HEK293 (cell line): ENCODE data around the gene TSPAN17.

Source experiments
- CTCF ChIA-PET: fragments of 350-600 bp; formaldehyde crosslinking; extraction: SDS; loops from one replicate; lab custom pipeline; 2021; ENCODE audit warnings: antibody characterized with exemption; lab: Yijun Ruan, JAX
- POLR2A ChIA-PET: fragments of 300-600 bp; formaldehyde crosslinking; extraction: SDS; loops from one replicate; lab custom pipeline; 2020; ENCODE audit warnings: antibody characterized with exemption, inconsistent platforms; lab: Yijun Ruan, JAX
- H3K27ac ChIP-seq: fragments of 200-500 bp; sonication (Bioruptor generic); 2 replicates; pipeline ENCODE4 v1.5.1; 2014; ENCODE audit warnings: low read depth, low read length, control low read depth, inconsistent platforms; ENCODE audit errors: extremely low read depth
- H3K36me3 ChIP-seq, 2 experiments: fragments of 200-500 bp in 1 of 2; sonication (Bioruptor generic) in 1 of 2; 1 replicate in 1 of 2; 2 replicates in 1 of 2; pipeline ENCODE4 v1.5.1; 2014 to 2017; ENCODE audit warnings: inconsistent platforms in 2 of 2, low read length in 2 of 2; ENCODE audit not compliant: control insufficient read depth in 2 of 2, insufficient read depth in 1 of 2
- H3K4me1 ChIP-seq: fragments of 200-500 bp; sonication (Bioruptor generic); 2 replicates; pipeline ENCODE4 v1.5.1; 2014; ENCODE audit warnings: mild to moderate bottlenecking, low read length, inconsistent platforms; ENCODE audit not compliant: control insufficient read depth, insufficient read depth
- H3K4me3 ChIP-seq: 2 replicates; pipeline ENCODE4 v1.5.1; 2011; ENCODE audit warnings: low read depth, mild to moderate bottlenecking, control low read depth, low read length, moderate library complexity
- H3K9me3 ChIP-seq: fragments of 200-500 bp; sonication (Bioruptor generic); 2 replicates; pipeline ENCODE4 v1.5.1; 2014; ENCODE audit warnings: low read depth, low read length, inconsistent platforms; ENCODE audit not compliant: control insufficient read depth, insufficient read depth
- GLI4 ChIP-seq: fragments of 450-650 bp; formaldehyde crosslinking; IDR thresholded peaks from 2 replicates; pipeline ENCODE4 v1.5.1; 2016; ENCODE audit warnings: missing biosample characterization, missing genetic modification characterization
- GLIS1 ChIP-seq: fragments of 450-650 bp; formaldehyde crosslinking; IDR thresholded peaks from 2 replicates; pipeline ENCODE4 v1.5.1; 2016; ENCODE audit warnings: missing biosample characterization, missing genetic modification characterization
- KLF16 ChIP-seq: fragments of 450-650 bp; formaldehyde crosslinking; IDR thresholded peaks from 2 replicates; pipeline ENCODE4 v1.5.1; 2017; ENCODE audit warnings: missing biosample characterization, missing genetic modification characterization
- MEIS1 ChIP-seq: sonication (generic); formaldehyde crosslinking; IDR thresholded peaks from 2 replicates; pipeline ENCODE4 v1.8.1; 2022; ENCODE audit warnings: missing genetic modification reagents, mild to moderate bottlenecking, borderline replicate concordance
- WT1 ChIP-seq: fragments of 450-650 bp; formaldehyde crosslinking; IDR thresholded peaks from 2 replicates; pipeline ENCODE4 v1.5.1; 2016; ENCODE audit warnings: missing biosample characterization, missing genetic modification characterization
- YY1 ChIP-seq: fragments of 450-650 bp; formaldehyde crosslinking; IDR thresholded peaks from 2 replicates; pipeline ENCODE4 v1.5.1; 2018; ENCODE audit warnings: missing biosample characterization, missing genetic modification characterization
- ZFP3 ChIP-seq: fragments of 450-650 bp; formaldehyde crosslinking; IDR thresholded peaks from 2 replicates; pipeline ENCODE4 v1.5.1; 2016; ENCODE audit warnings: low read depth, missing biosample characterization, missing genetic modification characterization
- ZNF138 ChIP-seq: fragments of 450-650 bp; formaldehyde crosslinking; IDR thresholded peaks from 2 replicates; pipeline ENCODE4 v1.5.1; 2016; ENCODE audit warnings: missing biosample characterization, missing genetic modification characterization, borderline replicate concordance
- ZNF146 ChIP-seq: fragments of 450-650 bp; formaldehyde crosslinking; IDR thresholded peaks from 2 replicates; pipeline ENCODE4 v1.5.1; 2016; ENCODE audit warnings: missing biosample characterization, missing genetic modification characterization
- ZNF155 ChIP-seq: fragments of 450-650 bp; formaldehyde crosslinking; IDR thresholded peaks from 2 replicates; pipeline ENCODE4 v1.5.1; 2016; ENCODE audit warnings: missing biosample characterization, missing genetic modification characterization
- ZNF274 ChIP-seq, 2 experiments: fragments of 200-500 bp in 1 of 2; fragments of 450-650 bp in 1 of 2; sonication (Bioruptor generic) in 1 of 2; formaldehyde crosslinking in 1 of 2; IDR thresholded peaks; 2 replicates each; pipeline versions ENCODE4 v1.5.1 to v1.6.1; 2014 to 2016; ENCODE audit warnings: borderline replicate concordance in 1 of 2, inconsistent platforms in 1 of 2, low read length in 1 of 2, missing biosample characterization in 1 of 2, missing genetic modification characterization in 1 of 2
- ZNF292 ChIP-seq: fragments of 450-650 bp; formaldehyde crosslinking; IDR thresholded peaks from 2 replicates; pipeline ENCODE4 v1.5.1; 2016; ENCODE audit warnings: low read depth, missing biosample characterization, missing genetic modification characterization, borderline replicate concordance
- ZNF423 ChIP-seq: fragments of 450-650 bp; formaldehyde crosslinking; IDR thresholded peaks from 2 replicates; pipeline ENCODE4 v1.5.1; 2016; ENCODE audit warnings: missing biosample characterization, missing genetic modification characterization
- ZNF571 ChIP-seq: fragments of 450-650 bp; formaldehyde crosslinking; IDR thresholded peaks from 2 replicates; pipeline ENCODE4 v1.5.0; 2017; ENCODE audit warnings: missing biosample characterization, missing genetic modification characterization
- ZNF585B ChIP-seq: fragments of 450-650 bp; formaldehyde crosslinking; IDR thresholded peaks from 2 replicates; pipeline ENCODE4 v1.5.1; 2016; ENCODE audit warnings: missing biosample characterization, missing genetic modification characterization
- ZNF624 ChIP-seq: fragments of 450-650 bp; formaldehyde crosslinking; IDR thresholded peaks from 2 replicates; pipeline ENCODE4 v1.5.1; 2017; ENCODE audit warnings: missing biosample characterization, missing genetic modification characterization
- ZNF677 ChIP-seq: fragments of 450-650 bp; IDR thresholded peaks from 2 replicates; pipeline ENCODE4 v1.5.0; 2018; ENCODE audit warnings: missing biosample characterization, mild to moderate bottlenecking, missing genetic modification characterization, moderate library complexity
- ZSCAN16 ChIP-seq: fragments of 450-650 bp; formaldehyde crosslinking; IDR thresholded peaks from 2 replicates; pipeline ENCODE4 v1.5.1; 2016; ENCODE audit warnings: missing biosample characterization, missing genetic modification characterization
- TF ChIP-seq, protein P1 (sequence below): fragments of 450-650 bp; formaldehyde crosslinking; IDR thresholded peaks from 2 replicates; pipeline ENCODE4 v1.5.1; 2016; ENCODE audit warnings: missing biosample characterization, missing genetic modification characterization, borderline replicate concordance
- TF ChIP-seq, protein P2 (sequence below): fragments of 450-650 bp; formaldehyde crosslinking; IDR thresholded peaks from 2 replicates; pipeline ENCODE4 v1.5.1; 2016; ENCODE audit warnings: missing biosample characterization, missing genetic modification characterization
- TF ChIP-seq, protein P3 (sequence below): fragments of 450-650 bp; formaldehyde crosslinking; IDR thresholded peaks from 2 replicates; pipeline ENCODE4 v1.5.1; 2016; ENCODE audit warnings: missing biosample characterization, missing genetic modification characterization
- TF ChIP-seq, protein P4 (sequence below): fragments of 450-650 bp; formaldehyde crosslinking; IDR thresholded peaks from 2 replicates; pipeline ENCODE4 v1.5.1; 2016; ENCODE audit warnings: missing biosample characterization, missing genetic modification characterization
- TF ChIP-seq, protein P5 (sequence below): fragments of 450-650 bp; formaldehyde crosslinking; IDR thresholded peaks from 2 replicates; pipeline ENCODE4 v1.5.1; 2016; ENCODE audit warnings: missing biosample characterization, missing genetic modification characterization

The TSPAN17 gene

DNA sequence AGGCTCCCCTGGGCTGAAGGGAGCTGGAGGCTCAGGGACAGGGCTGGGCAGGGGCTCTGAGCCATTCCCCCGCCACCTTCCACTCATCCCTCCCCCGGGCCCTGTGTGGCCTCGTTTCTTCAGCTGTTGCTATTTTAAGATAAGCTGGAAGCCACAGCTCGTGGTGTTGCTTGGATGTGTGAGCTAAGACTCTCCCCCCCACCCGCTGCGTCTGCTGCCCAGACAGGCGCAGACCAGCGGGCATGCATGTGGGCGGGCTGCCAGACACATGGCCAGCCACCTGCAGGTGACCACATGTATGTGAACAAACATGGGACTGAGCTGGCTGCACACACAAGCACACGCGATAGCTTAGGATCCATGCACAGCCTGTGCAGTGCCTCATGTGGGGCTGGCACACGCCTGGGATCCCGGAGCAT, 25.6 kb upstream of the TSPAN17 start:
- CTCF ChIA-PET, result interaction anchor here (0.6 to 2.2 kb wide), 4 partner anchors 9 to 177 kb away, joined by 3 to 10 read pairs (median 4); no protein-coding TSS in a partner anchor
- H3K4me1 ChIP-seq, result no peaks in the 10 kb centered on the region
- POLR2A ChIA-PET, result interaction anchor here (1.7 kb wide), 1 partner anchor 9 kb away, joined by 8 read pairs; the partner anchor contains the start of genes EIF4E1B and SNCB
- H3K36me3 ChIP-seq, result no peaks in the 10 kb centered on the region
- H3K4me3 ChIP-seq, result no peak overlapping the region
- H3K27ac ChIP-seq, result no peak overlapping the region
- no peaks in the 10 kb centered on the region for H3K9me3 ChIP-seq
- TF ChIP-seq GLIS1 (tag by site-specific recombination) (0 out of 2 replicates have a peak, but pooled peaks have one; percentile 16), ZNF155 (tag by site-specific recombination) (no peak), ZNF677 (tag by site-specific recombination) (no peak), ZSCAN16 (tag by site-specific recombination) (no peak), YY1 (tag by site-specific recombination) (no peak)
- TF ChIP-seq, protein P1, sequence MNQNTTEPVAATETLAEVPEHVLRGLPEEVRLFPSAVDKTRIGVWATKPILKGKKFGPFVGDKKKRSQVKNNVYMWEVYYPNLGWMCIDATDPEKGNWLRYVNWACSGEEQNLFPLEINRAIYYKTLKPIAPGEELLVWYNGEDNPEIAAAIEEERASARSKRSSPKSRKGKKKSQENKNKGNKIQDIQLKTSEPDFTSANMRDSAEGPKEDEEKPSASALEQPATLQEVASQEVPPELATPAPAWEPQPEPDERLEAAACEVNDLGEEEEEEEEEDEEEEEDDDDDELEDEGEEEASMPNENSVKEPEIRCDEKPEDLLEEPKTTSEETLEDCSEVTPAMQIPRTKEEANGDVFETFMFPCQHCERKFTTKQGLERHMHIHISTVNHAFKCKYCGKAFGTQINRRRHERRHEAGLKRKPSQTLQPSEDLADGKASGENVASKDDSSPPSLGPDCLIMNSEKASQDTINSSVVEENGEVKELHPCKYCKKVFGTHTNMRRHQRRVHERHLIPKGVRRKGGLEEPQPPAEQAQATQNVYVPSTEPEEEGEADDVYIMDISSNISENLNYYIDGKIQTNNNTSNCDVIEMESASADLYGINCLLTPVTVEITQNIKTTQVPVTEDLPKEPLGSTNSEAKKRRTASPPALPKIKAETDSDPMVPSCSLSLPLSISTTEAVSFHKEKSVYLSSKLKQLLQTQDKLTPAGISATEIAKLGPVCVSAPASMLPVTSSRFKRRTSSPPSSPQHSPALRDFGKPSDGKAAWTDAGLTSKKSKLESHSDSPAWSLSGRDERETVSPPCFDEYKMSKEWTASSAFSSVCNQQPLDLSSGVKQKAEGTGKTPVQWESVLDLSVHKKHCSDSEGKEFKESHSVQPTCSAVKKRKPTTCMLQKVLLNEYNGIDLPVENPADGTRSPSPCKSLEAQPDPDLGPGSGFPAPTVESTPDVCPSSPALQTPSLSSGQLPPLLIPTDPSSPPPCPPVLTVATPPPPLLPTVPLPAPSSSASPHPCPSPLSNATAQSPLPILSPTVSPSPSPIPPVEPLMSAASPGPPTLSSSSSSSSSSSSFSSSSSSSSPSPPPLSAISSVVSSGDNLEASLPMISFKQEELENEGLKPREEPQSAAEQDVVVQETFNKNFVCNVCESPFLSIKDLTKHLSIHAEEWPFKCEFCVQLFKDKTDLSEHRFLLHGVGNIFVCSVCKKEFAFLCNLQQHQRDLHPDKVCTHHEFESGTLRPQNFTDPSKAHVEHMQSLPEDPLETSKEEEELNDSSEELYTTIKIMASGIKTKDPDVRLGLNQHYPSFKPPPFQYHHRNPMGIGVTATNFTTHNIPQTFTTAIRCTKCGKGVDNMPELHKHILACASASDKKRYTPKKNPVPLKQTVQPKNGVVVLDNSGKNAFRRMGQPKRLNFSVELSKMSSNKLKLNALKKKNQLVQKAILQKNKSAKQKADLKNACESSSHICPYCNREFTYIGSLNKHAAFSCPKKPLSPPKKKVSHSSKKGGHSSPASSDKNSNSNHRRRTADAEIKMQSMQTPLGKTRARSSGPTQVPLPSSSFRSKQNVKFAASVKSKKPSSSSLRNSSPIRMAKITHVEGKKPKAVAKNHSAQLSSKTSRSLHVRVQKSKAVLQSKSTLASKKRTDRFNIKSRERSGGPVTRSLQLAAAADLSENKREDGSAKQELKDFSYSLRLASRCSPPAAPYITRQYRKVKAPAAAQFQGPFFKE (tag by site-specific recombination), result no peak

DNA sequence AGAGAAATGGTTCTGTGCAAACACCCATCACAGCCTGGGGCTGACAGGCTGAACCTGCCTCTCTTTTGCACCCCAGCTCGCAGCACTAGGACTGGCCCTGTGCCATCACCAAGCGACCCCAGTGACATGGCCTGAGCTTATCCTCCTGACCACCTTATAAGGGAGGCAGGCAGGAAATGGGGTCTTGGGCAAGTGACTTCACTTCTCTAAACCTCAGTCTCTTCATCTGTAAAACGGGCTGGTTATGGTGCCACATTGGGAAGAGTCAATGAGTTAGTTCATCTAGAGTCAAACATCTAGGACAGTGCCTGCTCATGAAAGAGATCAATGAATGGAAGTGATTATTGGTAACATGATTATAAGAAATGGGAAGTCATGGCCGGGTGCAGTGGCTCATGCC, 23.1 kb upstream of the TSPAN17 start:
- Histone ChIP-seq H3K27ac (no peak overlapping the region), H3K9me3 (no peaks in the 10 kb centered on the region), H3K4me1 (0 out of 2 replicates have a peak, but pooled peaks cover 2% of the 10 kb centered on the region), H3K4me3 (no peak overlapping the region), H3K36me3 (no peaks in the 10 kb centered on the region)
- CTCF ChIA-PET, result no interaction called here
- POLR2A ChIA-PET, result no interaction called here
- TF ChIP-seq ZNF585B (tag by site-specific recombination) (no peak), ZFP3 (tag by site-specific recombination) (no peak), GLI4 (tag by site-specific recombination) (no peak), WT1 (tag by site-specific recombination) (no peak), GLIS1 (tag by site-specific recombination) (no peak), ZNF138 (no peak), ZNF274 (IDR thresholded peaks at IDR 0.05; ENCODE audit: low read length) (no peak), ZNF274 (tag by site-specific recombination; IDR thresholded peaks at IDR 0.05; ENCODE audit: borderline replicate concordance) (no peak), MEIS1 (CRISPR knock-in tag) (no peak), ZNF146 (tag by site-specific recombination) (no peak), KLF16 (tag by site-specific recombination) (no peak), ZNF571 (tag by site-specific recombination) (no peak), ZNF292 (tag by site-specific recombination) (no peak), ZNF624 (no peak), ZNF423 (no peak)
- TF ChIP-seq, protein P2, sequence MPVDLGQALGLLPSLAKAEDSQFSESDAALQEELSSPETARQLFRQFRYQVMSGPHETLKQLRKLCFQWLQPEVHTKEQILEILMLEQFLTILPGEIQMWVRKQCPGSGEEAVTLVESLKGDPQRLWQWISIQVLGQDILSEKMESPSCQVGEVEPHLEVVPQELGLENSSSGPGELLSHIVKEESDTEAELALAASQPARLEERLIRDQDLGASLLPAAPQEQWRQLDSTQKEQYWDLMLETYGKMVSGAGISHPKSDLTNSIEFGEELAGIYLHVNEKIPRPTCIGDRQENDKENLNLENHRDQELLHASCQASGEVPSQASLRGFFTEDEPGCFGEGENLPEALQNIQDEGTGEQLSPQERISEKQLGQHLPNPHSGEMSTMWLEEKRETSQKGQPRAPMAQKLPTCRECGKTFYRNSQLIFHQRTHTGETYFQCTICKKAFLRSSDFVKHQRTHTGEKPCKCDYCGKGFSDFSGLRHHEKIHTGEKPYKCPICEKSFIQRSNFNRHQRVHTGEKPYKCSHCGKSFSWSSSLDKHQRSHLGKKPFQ, result no peak
- TF ChIP-seq, protein P3, sequence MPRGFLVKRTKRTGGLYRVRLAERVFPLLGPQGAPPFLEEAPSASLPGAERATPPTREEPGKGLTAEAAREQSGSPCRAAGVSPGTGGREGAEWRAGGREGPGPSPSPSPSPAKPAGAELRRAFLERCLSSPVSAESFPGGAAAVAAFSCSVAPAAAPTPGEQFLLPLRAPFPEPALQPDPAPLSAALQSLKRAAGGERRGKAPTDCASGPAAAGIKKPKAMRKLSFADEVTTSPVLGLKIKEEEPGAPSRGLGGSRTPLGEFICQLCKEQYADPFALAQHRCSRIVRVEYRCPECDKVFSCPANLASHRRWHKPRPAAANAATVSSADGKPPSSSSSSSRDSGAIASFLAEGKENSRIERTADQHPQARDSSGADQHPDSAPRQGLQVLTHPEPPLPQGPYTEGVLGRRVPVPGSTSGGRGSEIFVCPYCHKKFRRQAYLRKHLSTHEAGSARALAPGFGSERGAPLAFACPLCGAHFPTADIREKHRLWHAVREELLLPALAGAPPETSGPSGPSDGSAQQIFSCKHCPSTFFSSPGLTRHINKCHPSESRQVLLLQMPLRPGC (tag by site-specific recombination), result no peak
- TF ChIP-seq, protein P4, sequence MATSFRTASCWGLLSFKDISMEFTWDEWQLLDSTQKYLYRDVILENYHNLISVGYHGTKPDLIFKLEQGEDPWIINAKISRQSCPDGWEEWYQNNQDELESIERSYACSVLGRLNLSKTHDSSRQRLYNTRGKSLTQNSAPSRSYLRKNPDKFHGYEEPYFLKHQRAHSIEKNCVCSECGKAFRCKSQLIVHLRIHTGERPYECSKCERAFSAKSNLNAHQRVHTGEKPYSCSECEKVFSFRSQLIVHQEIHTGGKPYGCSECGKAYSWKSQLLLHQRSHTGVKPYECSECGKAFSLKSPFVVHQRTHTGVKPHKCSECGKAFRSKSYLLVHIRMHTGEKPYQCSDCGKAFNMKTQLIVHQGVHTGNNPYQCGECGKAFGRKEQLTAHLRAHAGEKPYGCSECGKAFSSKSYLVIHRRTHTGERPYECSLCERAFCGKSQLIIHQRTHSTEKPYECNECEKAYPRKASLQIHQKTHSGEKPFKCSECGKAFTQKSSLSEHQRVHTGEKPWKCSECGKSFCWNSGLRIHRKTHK (tag by site-specific recombination), result no peak
- TF ChIP-seq, protein P5, sequence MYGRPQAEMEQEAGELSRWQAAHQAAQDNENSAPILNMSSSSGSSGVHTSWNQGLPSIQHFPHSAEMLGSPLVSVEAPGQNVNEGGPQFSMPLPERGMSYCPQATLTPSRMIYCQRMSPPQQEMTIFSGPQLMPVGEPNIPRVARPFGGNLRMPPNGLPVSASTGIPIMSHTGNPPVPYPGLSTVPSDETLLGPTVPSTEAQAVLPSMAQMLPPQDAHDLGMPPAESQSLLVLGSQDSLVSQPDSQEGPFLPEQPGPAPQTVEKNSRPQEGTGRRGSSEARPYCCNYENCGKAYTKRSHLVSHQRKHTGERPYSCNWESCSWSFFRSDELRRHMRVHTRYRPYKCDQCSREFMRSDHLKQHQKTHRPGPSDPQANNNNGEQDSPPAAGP (tag by site-specific recombination), result no peak
